Measurements from ENCODE around the gene CBFA2T2.
A peak's percentile ranks its signal among the peaks of the same experiment; 100 is the strongest.

Gene CBFA2T2

DNA sequence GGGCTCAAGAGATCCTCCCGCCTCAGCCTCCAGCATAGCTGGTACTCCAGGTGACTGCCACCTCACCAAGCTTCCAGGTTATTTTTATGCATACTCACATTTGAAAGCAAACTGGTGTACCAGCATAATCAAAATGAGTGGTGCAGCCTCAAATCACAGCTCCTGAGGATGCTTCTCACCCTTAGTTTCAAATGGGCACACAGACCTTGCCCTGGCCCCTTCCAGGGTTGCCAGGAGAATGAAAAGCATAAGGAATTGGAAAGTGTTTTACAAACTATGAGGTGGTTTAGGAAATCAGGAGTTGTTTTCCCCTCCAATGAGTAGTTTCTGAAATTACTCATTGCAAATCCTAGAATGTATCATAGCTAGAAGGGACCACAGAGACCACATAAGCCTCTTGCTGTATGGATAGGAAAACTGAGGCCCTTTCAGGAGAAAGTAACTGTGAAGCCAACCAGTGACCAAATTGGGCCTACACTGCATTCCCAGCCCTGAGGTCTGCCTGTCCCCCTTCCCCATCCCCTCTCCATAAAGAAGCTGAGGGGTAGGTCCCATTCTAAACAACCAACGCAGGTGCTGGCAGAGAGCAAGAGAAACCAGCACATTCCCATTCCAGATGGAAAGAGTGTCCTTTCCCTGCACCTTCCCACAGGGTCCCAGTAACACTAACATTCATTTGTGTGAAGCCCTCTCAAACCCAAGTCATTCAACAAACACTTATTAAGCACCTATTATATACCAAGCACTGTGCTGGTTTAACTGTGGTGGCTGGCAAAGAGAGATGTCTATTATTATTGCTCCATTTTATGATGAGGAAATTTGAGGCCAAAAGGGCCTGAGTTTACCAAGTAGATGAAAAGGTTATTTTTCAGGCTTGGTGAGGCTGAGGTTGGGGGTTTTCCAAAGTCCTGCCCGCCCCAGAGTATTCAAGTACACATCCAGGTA is 198.4 kb downstream of the CBFA2T2 start:
- no peaks in the 10 kb centered on the region for H3K9me3 ChIP-seq (ENCODE audit: control extremely low read depth in 1 of 5, control insufficient read depth in 4 of 5, insufficient read depth in 2 of 5, low read depth in 1 of 5, low read length in 4 of 5)
- DNase-seq: no peak
- CTCF ChIA-PET: interaction anchor here (1.0 to 1.9 kb wide), 2 partner anchors 21 to 289 kb away, joined by 3 to 8 read pairs; partner anchors contain the start of gene ACTL10
- H3K4me1 ChIP-seq (ENCODE audit: control extremely low read depth in 1 of 4, control insufficient read depth in 4 of 4, insufficient read depth in 4 of 4, low read length in 3 of 4): peaks cover 0 to 55% (median 26%) of the 10 kb centered on the region in 4 experiments
- no peaks in the 10 kb centered on the region for H3K27me3 ChIP-seq (replicated peaks in 2 of 5; ENCODE audit: control insufficient read depth in 4 of 5, insufficient read depth in 5 of 5, low read length in 4 of 5)
- no peak overlapping the region for H3K27ac ChIP-seq (ENCODE audit: insufficient read depth in 1 of 2, low read depth in 1 of 2, low read length in 2 of 2, poor library complexity in 1 of 2, severe bottlenecking in 2 of 2)
- H3K4me3 ChIP-seq (ENCODE audit: control insufficient read depth in 1 of 7, extremely low read depth in 1 of 7, insufficient read depth in 4 of 7, low read depth in 2 of 7, low read length in 6 of 7): no peak overlapping the region
- WGBS (ENCODE audit: insufficient coverage): 94% methylated on average over 3 of the region's 3 CpGs
- peaks cover 0 to 5% (median 0%) of the 10 kb centered on the region in 4 experiments for H3K36me3 ChIP-seq (ENCODE audit: control insufficient read depth in 4 of 4, insufficient read depth in 4 of 4, low read length in 3 of 4)
- POLR2A ChIA-PET: interaction anchor here (0.6 kb wide), 1 partner anchor 1675 kb away, joined by 6 read pairs; no protein-coding TSS in a partner anchor

DNA sequence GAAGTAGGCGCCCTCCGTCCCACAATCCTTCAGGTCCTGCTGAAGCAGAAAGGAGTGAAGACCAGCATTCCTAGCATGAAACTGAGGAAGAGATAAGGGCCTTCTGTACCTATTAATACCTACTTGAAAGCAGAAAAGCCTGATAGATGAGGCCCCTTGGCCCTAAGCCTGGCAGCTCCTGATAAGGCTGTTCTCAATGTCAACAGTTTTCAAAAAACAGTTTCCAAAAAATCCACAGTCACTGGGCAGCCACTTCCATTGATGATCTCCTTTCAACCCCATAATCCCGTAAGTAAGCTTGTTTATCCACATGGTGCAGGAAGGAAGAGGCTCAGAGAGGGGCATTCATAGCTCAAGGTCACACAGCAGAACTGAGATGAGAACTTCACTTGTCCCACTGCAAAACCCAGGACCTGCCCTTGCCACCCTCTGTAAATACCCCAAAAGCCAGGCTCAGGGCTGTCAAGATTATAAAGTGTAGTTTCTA is 199.1 kb downstream of the CBFA2T2 start:
- ChIA-PET CTCF (interaction anchor here (0.9 kb wide), 1 partner anchor 22 kb away, joined by 3 read pairs; the partner anchor contains the start of gene ACTL10), POLR2A (no interaction called here)
- Histone ChIP-seq H3K27ac (ENCODE audit: insufficient read depth in 1 of 2, low read depth in 1 of 2, low read length in 2 of 2, poor library complexity in 1 of 2, severe bottlenecking in 2 of 2) (no peak overlapping the region), H3K36me3 (ENCODE audit: control insufficient read depth in 4 of 4, insufficient read depth in 4 of 4, low read length in 3 of 4) (peaks cover 0 to 1% (median 0%) of the 10 kb centered on the region in 4 experiments), H3K9me3 (ENCODE audit: control extremely low read depth in 1 of 5, control insufficient read depth in 4 of 5, insufficient read depth in 2 of 5, low read depth in 1 of 5, low read length in 4 of 5) (no peaks in the 10 kb centered on the region), H3K4me3 (ENCODE audit: control insufficient read depth in 1 of 7, extremely low read depth in 1 of 7, insufficient read depth in 4 of 7, low read depth in 2 of 7, low read length in 6 of 7) (no peak overlapping the region), H3K4me1 (ENCODE audit: control extremely low read depth in 1 of 4, control insufficient read depth in 4 of 4, insufficient read depth in 4 of 4, low read length in 3 of 4) (peaks cover 0 to 51% (median 26%) of the 10 kb centered on the region in 4 experiments), H3K27me3 (replicated peaks in 2 of 5; ENCODE audit: control insufficient read depth in 4 of 5, insufficient read depth in 5 of 5, low read length in 4 of 5) (no peaks in the 10 kb centered on the region)
- 57% methylated on average over 1 of the region's 3 CpGs for WGBS (ENCODE audit: insufficient coverage)
- peak in 2 of 3 donors; percentile 43 to 67 for DNase-seq

- Histone ChIP-seq H3K9me3 (ENCODE audit: control extremely low read depth in 1 of 5, control insufficient read depth in 4 of 5, insufficient read depth in 2 of 5, low read depth in 1 of 5, low read length in 4 of 5) (no peaks in the 10 kb centered on the region), H3K27ac (ENCODE audit: insufficient read depth in 1 of 2, low read depth in 1 of 2, low read length in 2 of 2, poor library complexity in 1 of 2, severe bottlenecking in 2 of 2) (no peak overlapping the region), H3K36me3 (ENCODE audit: control insufficient read depth in 4 of 4, insufficient read depth in 4 of 4, low read length in 3 of 4) (no peaks in the 10 kb centered on the region), H3K4me1 (ENCODE audit: control extremely low read depth in 1 of 4, control insufficient read depth in 4 of 4, insufficient read depth in 4 of 4, low read length in 3 of 4) (peaks cover 0 to 45% (median 24%) of the 10 kb centered on the region in 4 experiments), H3K4me3 (ENCODE audit: control insufficient read depth in 1 of 7, extremely low read depth in 1 of 7, insufficient read depth in 4 of 7, low read depth in 2 of 7, low read length in 6 of 7) (no peak overlapping the region), H3K27me3 (replicated peaks in 2 of 5; ENCODE audit: control insufficient read depth in 4 of 5, insufficient read depth in 5 of 5, low read length in 4 of 5) (no peaks in the 10 kb centered on the region)
- ChIA-PET POLR2A (interaction anchor here (1.3 kb wide), 1 partner anchor 10 kb away, joined by 12 read pairs; no protein-coding TSS in a partner anchor), CTCF (interaction anchor here (0.9 kb wide), 1 partner anchor 23 kb away, joined by 3 read pairs; the partner anchor contains the start of gene ACTL10)
- WGBS (ENCODE audit: insufficient coverage): no CpG with 5 or more reads among the region's 1 CpG
- no peak for DNase-seq
Observed at GRCh38 chr20:33689493-33689892, 199.6 kb downstream of the CBFA2T2 start.

- H3K36me3 ChIP-seq (ENCODE audit: control insufficient read depth in 4 of 4, insufficient read depth in 4 of 4, low read length in 3 of 4): no peaks in the 10 kb centered on the region
- peaks cover 0 to 41% (median 19%) of the 10 kb centered on the region in 4 experiments for H3K4me1 ChIP-seq (ENCODE audit: control extremely low read depth in 1 of 4, control insufficient read depth in 4 of 4, insufficient read depth in 4 of 4, low read length in 3 of 4)
- POLR2A ChIA-PET: interaction anchor here (1.3 kb wide), 1 partner anchor 10 kb away, joined by 12 read pairs; no protein-coding TSS in a partner anchor
- CTCF ChIA-PET: interaction anchor here (0.6 to 0.9 kb wide), 2 partner anchors 23 to 43 kb away, joined by 3 read pairs; partner anchors contain the start of gene ACTL10
- no peaks in the 10 kb centered on the region for H3K27me3 ChIP-seq (replicated peaks in 2 of 5; ENCODE audit: control insufficient read depth in 4 of 5, insufficient read depth in 5 of 5, low read length in 4 of 5)
- no peaks in the 10 kb centered on the region for H3K9me3 ChIP-seq (ENCODE audit: control extremely low read depth in 1 of 5, control insufficient read depth in 4 of 5, insufficient read depth in 2 of 5, low read depth in 1 of 5, low read length in 4 of 5)
- no peak overlapping the region for H3K4me3 ChIP-seq (ENCODE audit: control insufficient read depth in 1 of 7, extremely low read depth in 1 of 7, insufficient read depth in 4 of 7, low read depth in 2 of 7, low read length in 6 of 7)
- 46% methylated on average over 2 of the region's 4 CpGs for WGBS (ENCODE audit: insufficient coverage)
- DNase-seq: peak; percentile 60 to 91 (median 82)
- H3K27ac ChIP-seq (ENCODE audit: insufficient read depth in 1 of 2, low read depth in 1 of 2, low read length in 2 of 2, poor library complexity in 1 of 2, severe bottlenecking in 2 of 2): no peak overlapping the region
Observed at GRCh38 chr20:33689973-33690372, 200.1 kb downstream of the CBFA2T2 start.

DNA sequence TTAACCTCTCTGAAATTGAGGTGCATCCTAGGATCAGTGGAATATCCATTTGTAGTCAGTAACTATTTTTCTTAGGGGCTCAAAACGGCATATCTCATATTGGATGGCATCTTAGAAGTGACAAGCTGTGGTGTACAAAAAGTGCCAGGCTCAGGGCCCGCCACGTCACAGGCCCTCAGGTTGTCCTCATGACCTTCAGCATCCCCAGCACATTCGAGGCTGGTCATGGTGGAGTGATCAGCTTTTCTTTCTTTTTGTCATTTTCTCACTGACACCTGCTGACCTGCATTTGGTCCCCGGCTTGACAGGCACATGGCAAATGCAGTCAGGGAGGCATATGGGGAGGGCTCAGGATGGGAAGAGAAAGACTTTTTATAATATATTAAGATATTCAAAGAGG is 203.4 kb downstream of the CBFA2T2 start:
- no peak overlapping the region for H3K4me3 ChIP-seq (ENCODE audit: control insufficient read depth in 1 of 7, extremely low read depth in 1 of 7, insufficient read depth in 4 of 7, low read depth in 2 of 7, low read length in 6 of 7)
- peaks cover 0 to 21% (median 7%) of the 10 kb centered on the region in 4 experiments for H3K4me1 ChIP-seq (ENCODE audit: control extremely low read depth in 1 of 4, control insufficient read depth in 4 of 4, insufficient read depth in 4 of 4, low read length in 3 of 4)
- WGBS (ENCODE audit: insufficient coverage): 91% methylated on average over 4 of the region's 5 CpGs
- no peaks in the 10 kb centered on the region for H3K27me3 ChIP-seq (replicated peaks in 2 of 5; ENCODE audit: control insufficient read depth in 4 of 5, insufficient read depth in 5 of 5, low read length in 4 of 5)
- no peaks in the 10 kb centered on the region for H3K9me3 ChIP-seq (ENCODE audit: control extremely low read depth in 1 of 5, control insufficient read depth in 4 of 5, insufficient read depth in 2 of 5, low read depth in 1 of 5, low read length in 4 of 5)
- ChIA-PET POLR2A (interaction anchor here (0.5 kb wide), 1 partner anchor 335 kb away, joined by 4 read pairs; no protein-coding TSS in a partner anchor), CTCF (interaction anchor here (0.9 kb wide), 1 partner anchor 14 kb away, joined by 3 read pairs; no protein-coding TSS in a partner anchor)
- no peaks in the 10 kb centered on the region for H3K36me3 ChIP-seq (ENCODE audit: control insufficient read depth in 4 of 4, insufficient read depth in 4 of 4, low read length in 3 of 4)
- no peak for DNase-seq
- H3K27ac ChIP-seq (ENCODE audit: insufficient read depth in 1 of 2, low read depth in 1 of 2, low read length in 2 of 2, poor library complexity in 1 of 2, severe bottlenecking in 2 of 2): no peak overlapping the region

DNA sequence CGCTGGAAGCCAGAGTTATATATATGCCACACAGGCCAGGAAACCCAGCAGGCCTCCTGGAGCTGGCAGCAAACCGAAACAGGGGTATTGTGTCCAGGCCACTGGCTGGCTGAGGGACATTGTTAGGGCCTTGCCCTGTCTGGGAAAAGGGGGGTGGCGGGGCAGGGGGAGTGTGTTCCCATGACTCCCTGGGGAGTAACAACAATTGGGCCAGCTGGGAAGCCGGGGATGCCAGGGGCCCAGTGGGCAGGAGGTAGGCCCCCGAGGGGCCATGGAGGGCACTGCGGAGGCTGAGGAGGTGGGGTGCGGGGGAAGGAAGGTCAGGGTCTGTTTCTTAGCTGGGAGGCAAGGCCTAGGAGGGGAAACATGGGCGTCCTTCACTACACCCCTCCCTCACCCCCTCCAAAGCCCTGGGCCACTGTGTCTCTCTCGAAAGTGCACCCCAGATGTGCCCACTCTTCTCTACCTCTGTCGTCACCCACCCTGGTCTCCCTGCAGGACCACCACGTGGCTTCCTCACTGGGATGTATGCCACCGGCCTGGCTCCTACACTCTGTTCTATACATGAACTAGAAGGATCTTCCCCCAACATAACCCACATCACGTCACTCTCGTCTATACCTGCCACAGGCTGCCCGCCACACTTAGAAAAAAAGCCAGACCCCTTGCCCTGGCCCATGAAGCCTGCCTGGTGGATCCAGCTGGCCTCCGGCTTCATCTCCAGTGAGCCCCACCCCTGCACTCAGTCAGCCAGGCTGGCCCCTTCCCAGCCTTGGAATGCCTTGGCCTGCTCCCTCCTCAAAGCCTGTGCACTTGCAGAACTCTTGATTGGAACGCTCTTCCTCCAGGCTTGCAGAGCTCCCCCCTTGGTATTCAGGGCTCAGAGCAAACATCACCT is 204.1 kb downstream of the CBFA2T2 start:
- no peak overlapping the region for H3K4me3 ChIP-seq (ENCODE audit: control insufficient read depth in 1 of 7, extremely low read depth in 1 of 7, insufficient read depth in 4 of 7, low read depth in 2 of 7, low read length in 6 of 7)
- CTCF ChIA-PET: no interaction called here
- H3K27me3 ChIP-seq (replicated peaks in 2 of 5; ENCODE audit: control insufficient read depth in 4 of 5, insufficient read depth in 5 of 5, low read length in 4 of 5): no peaks in the 10 kb centered on the region
- POLR2A ChIA-PET: interaction anchor here (0.7 kb wide), 1 partner anchor 443 kb away, joined by 4 read pairs; no protein-coding TSS in a partner anchor
- H3K4me1 ChIP-seq (ENCODE audit: control extremely low read depth in 1 of 4, control insufficient read depth in 4 of 4, insufficient read depth in 4 of 4, low read length in 3 of 4): peaks cover 0 to 14% (median 7%) of the 10 kb centered on the region in 4 experiments
- WGBS (ENCODE audit: insufficient coverage): 93% methylated on average over 11 of the region's 17 CpGs
- no peaks in the 10 kb centered on the region for H3K9me3 ChIP-seq (ENCODE audit: control extremely low read depth in 1 of 5, control insufficient read depth in 4 of 5, insufficient read depth in 2 of 5, low read depth in 1 of 5, low read length in 4 of 5)
- DNase-seq: no peak
- H3K36me3 ChIP-seq (ENCODE audit: control insufficient read depth in 4 of 4, insufficient read depth in 4 of 4, low read length in 3 of 4): no peaks in the 10 kb centered on the region
- no peak overlapping the region for H3K27ac ChIP-seq (ENCODE audit: insufficient read depth in 1 of 2, low read depth in 1 of 2, low read length in 2 of 2, poor library complexity in 1 of 2, severe bottlenecking in 2 of 2)
